Naive thymus-derived CD8-positive, alpha-beta T cell (primary cell): Measurements from ENCODE around the gene NET1. TPM values are rescaled to one million over a fixed set of nuclear protein-coding genes. Genes with fewer than 3 reads are reported as not detected.
"Not testable (repeated sequence)": the region's sequence is repeated elsewhere in the genome, so short reads cannot be mapped to it uniquely, and the experiment has no call there.

Source experiments
- ATAC-seq, 2 donors: fragments of 150-1000 bp; cut with Tn5 transposase in 1 of 2; sonication (Bioruptor Pico), chemical (Tn5 transposase) in 1 of 2; 1 replicate in 1 of 2; 2 replicates in 1 of 2; pipeline ENCODE4 v1.10.0; 2021; ENCODE audit warnings: mild to moderate bottlenecking in 2 of 2, moderate library complexity in 2 of 2
- POLR2A ChIA-PET: fragments of 350-600 bp; sonication (Branson Sonifier 250); formaldehyde crosslinking; loops from one replicate; lab custom pipeline; 2021; ENCODE audit warnings: antibody characterized with exemption; lab: Charles Lee
- DNase-seq, 10 donors: peaks; one replicate each; pipeline versions ENCODE4 v3.0.0 to v3.0.0-alpha.2; 2020 to 2022
- H3K27ac Mint-ChIP-seq, 10 donors: one replicate each; pipeline ENCODE4 v1.8.0; 2020 to 2022; ENCODE audit warnings: mild to moderate bottlenecking in 10 of 10, mixed read lengths in 10 of 10, moderate library complexity in 4 of 10, inconsistent platforms in 1 of 10
- H3K27me3 Mint-ChIP-seq, 5 donors: one replicate each; pipeline ENCODE4 v1.8.0; 2021 to 2022; ENCODE audit warnings: mixed read lengths in 5 of 5
- H3K36me3 Mint-ChIP-seq, 3 donors: one replicate each; pipeline ENCODE4 v1.8.0; 2020 to 2022; ENCODE audit warnings: mixed read lengths in 3 of 3, mild to moderate bottlenecking in 2 of 3, inconsistent platforms in 1 of 3
- H3K4me1 Mint-ChIP-seq, 4 donors: one replicate each; pipeline ENCODE4 v1.8.0; 2021 to 2022; ENCODE audit warnings: mixed read lengths in 4 of 4
- H3K4me3 Mint-ChIP-seq, 10 donors: one replicate each; pipeline ENCODE4 v1.8.0; 2020 to 2022; ENCODE audit warnings: mild to moderate bottlenecking in 10 of 10, mixed read lengths in 10 of 10, moderate library complexity in 6 of 10, inconsistent platforms in 1 of 10
- H3K9me3 Mint-ChIP-seq, 9 donors: one replicate each; pipeline ENCODE4 v1.8.0; 2020 to 2022; ENCODE audit warnings: mixed read lengths in 9 of 9, mild to moderate bottlenecking in 3 of 9, inconsistent platforms in 1 of 9, moderate library complexity in 1 of 9
- polyA plus RNA-seq, 3 donors: library from polyadenylated mRNA; unstranded; fragments of 300-500 nt; fragmentation: Illumina TruSeq; gene quantifications; one replicate each; pipeline ENCODE4 v1.2.3, GENCODE V29; 2021
- total RNA-seq, 8 experiments: library from RNA in 2 of 8; stranded (reverse) in 2 of 8; gene quantifications; one replicate each; pipeline ENCODE4 v1.2.3 and lab custom pipeline; 2021 to 2026

The NET1 gene
- total and polyA plus RNA-seq, 5 experiments from 2014 or later = 12.6 to 30.4 (median 19.4) TPM

- H3K27me3 Mint-ChIP-seq = peaks cover 3 to 13% (median 11%) of the 10 kb centered on the region in 5 donors
- H3K4me1 Mint-ChIP-seq, H3K27ac Mint-ChIP-seq, H3K36me3 Mint-ChIP-seq, DNase-seq, POLR2A ChIA-PET, H3K4me3 Mint-ChIP-seq, ATAC-seq, H3K9me3 Mint-ChIP-seq: not testable (repeated sequence)
These were observed 33.2 kb upstream of the NET1 start for GRCh38 chr10:5379202-5379601.

GRCh38 chr10:5380395-5380794, 32.0 kb upstream of the NET1 start:
- POLR2A ChIA-PET, H3K27me3 Mint-ChIP-seq, H3K9me3 Mint-ChIP-seq, H3K4me3 Mint-ChIP-seq, H3K36me3 Mint-ChIP-seq, DNase-seq, H3K27ac Mint-ChIP-seq, H3K4me1 Mint-ChIP-seq, ATAC-seq: not testable (repeated sequence)

GRCh38 chr10:5381187-5381586, 31.2 kb upstream of the NET1 start:
- Mint-ChIP-seq H3K27ac (no peak overlapping the region), H3K4me1 (no peaks in the 10 kb centered on the region), H3K36me3 (no peaks in the 10 kb centered on the region), H3K9me3 (peaks cover 0 to 6% (median 0%) of the 10 kb centered on the region in 9 donors), H3K4me3 (no peak overlapping the region), H3K27me3 (peaks cover 0 to 10% (median 2%) of the 10 kb centered on the region in 5 donors)
- DNase-seq (no peak), ATAC-seq (no peak)
- POLR2A ChIA-PET = no interaction called here

- ATAC-seq (no peak), DNase-seq (no peak)
- Mint-ChIP-seq H3K27ac (no peak overlapping the region), H3K4me3 (no peak overlapping the region), H3K9me3 (peaks cover 4 to 23% (median 18%) of the 10 kb centered on the region in 9 donors), H3K36me3 (peaks cover 0 to 7% (median 6%) of the 10 kb centered on the region in 3 donors), H3K4me1 (no peaks in the 10 kb centered on the region), H3K27me3 (peaks cover 0 to 14% (median 8%) of the 10 kb centered on the region in 5 donors)
- POLR2A ChIA-PET = no interaction called here
These were observed 27.1 kb upstream of the NET1 start for GRCh38 chr10:5385224-5385623.

- no peak overlapping the region for H3K27ac Mint-ChIP-seq
- no peak overlapping the region for H3K4me3 Mint-ChIP-seq
- no peak for ATAC-seq
- H3K9me3 Mint-ChIP-seq = peaks cover 10 to 42% (median 36%) of the 10 kb centered on the region in 9 donors
- no peak for DNase-seq
- H3K27me3 Mint-ChIP-seq = peaks cover 0 to 14% (median 8%) of the 10 kb centered on the region in 5 donors
- H3K36me3 Mint-ChIP-seq = peaks cover 0 to 24% (median 15%) of the 10 kb centered on the region in 3 donors
- no peaks in the 10 kb centered on the region for H3K4me1 Mint-ChIP-seq
- POLR2A ChIA-PET = no interaction called here
These were observed 25.2 kb upstream of the NET1 start for GRCh38 chr10:5387169-5387568.

DNA sequence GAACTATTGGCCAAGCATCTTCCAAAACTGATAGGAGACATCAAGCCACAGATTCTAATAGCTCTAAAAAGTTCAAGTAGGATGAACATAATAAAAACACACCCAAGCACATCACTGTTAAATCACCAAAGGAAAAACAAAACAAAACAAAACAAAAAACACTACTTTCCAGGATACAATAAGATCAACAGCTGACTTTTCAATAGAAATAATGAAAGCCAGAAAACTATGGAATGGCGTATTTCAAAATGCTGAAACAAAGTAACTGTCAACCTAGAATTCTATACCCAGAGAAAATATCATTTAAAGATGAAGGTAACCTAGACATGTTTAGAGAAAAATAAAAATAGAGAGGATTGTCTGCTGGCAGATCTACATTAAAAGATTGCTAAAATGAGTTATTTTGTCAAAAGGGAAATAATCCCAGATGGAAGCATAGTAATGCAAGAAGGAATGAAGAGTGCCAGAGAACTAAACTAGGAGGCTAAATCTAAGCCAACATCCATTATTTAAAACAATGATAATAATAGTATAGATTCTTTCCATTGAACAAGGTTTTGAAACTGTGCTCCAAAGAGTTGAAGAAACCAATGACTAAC, 21.7 kb upstream of the NET1 start:
- Mint-ChIP-seq H3K36me3 (peaks cover 0 to 32% (median 19%) of the 10 kb centered on the region in 3 donors), H3K27ac (no peak overlapping the region), H3K4me1 (no peaks in the 10 kb centered on the region), H3K27me3 (peaks cover 9 to 19% (median 12%) of the 10 kb centered on the region in 5 donors), H3K4me3 (no peak overlapping the region), H3K9me3 (peaks cover 10 to 52% (median 40%) of the 10 kb centered on the region in 9 donors)
- no peak for ATAC-seq
- no peak for DNase-seq
- POLR2A ChIA-PET = no interaction called here

DNA sequence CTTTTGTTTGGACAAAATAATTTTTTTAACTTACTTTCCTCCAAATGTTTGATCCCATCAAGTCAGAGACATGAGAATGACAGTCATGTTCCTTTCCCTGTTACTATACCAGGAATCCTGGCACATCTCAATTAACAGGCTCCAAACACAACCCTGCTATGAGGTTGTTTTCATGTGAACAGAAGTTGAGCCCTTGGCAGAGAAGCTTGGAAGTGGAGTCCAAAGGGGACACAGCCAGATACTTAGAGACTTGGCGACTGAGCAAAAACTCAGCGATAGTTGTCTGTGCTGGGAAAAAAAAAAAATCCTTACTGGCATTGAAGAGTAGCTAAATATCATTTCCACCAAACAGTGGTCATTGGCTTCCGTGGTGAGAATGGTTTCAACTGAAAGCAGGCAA, 20.6 kb upstream of the NET1 start:
- peaks cover 8 to 16% (median 11%) of the 10 kb centered on the region in 5 donors for H3K27me3 Mint-ChIP-seq
- no peak overlapping the region for H3K4me3 Mint-ChIP-seq
- POLR2A ChIA-PET = no interaction called here
- peaks cover 10 to 52% (median 40%) of the 10 kb centered on the region in 9 donors for H3K9me3 Mint-ChIP-seq
- ATAC-seq (no peak), DNase-seq (no peak)
- peaks cover 0 to 32% (median 19%) of the 10 kb centered on the region in 3 donors for H3K36me3 Mint-ChIP-seq
- no peak overlapping the region for H3K27ac Mint-ChIP-seq
- H3K4me1 Mint-ChIP-seq = no peaks in the 10 kb centered on the region

DNA sequence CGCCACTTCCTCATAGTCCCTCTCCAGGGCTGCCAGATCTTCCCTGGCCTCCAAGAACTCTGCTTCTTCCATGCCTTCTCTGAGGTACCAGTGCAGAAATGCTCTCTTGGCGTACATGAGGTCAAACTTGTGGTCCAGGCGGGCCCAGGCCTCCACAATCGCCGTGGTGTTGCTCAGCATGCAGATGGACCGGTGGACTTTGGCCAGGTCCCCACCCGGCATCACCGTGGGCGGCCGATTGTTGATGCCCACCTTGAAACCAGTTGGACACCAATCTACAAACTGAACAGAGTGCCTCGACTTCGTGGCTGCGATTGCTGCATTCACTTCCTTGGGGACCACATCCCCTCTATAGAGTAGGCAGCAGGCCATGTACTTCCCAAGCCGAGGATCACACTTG, 18.8 kb upstream of the NET1 start:
- POLR2A ChIA-PET = no interaction called here
- no peak for DNase-seq
- peaks cover 6 to 27% (median 16%) of the 10 kb centered on the region in 5 donors for H3K27me3 Mint-ChIP-seq
- peaks cover 10 to 46% (median 34%) of the 10 kb centered on the region in 9 donors for H3K9me3 Mint-ChIP-seq
- no peak for ATAC-seq
- peaks cover 2 to 26% (median 18%) of the 10 kb centered on the region in 3 donors for H3K36me3 Mint-ChIP-seq
- H3K27ac Mint-ChIP-seq = no peak overlapping the region
- H3K4me3 Mint-ChIP-seq = no peak overlapping the region
- peaks cover 0 to 4% (median 0%) of the 10 kb centered on the region in 4 donors for H3K4me1 Mint-ChIP-seq

DNA sequence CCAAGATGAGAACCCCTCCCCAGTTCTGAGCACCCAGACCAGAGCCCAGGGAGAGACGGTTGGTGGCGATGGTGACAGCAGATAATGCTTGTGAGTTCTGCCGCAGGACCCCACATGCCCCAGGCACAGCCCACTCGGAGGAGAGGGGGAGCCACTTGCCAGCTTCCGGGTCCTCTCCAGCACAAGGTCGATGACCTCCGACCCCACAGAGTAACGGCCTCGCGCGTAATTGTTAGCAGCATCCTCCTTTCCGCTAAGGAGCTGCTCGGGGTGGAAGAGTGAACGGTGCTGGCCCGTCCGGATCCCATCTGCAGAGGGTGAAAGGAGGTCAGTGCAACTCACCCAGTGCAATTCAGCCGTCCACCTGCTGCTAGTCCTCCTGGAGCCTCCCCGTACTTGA, 17.2 kb upstream of the NET1 start:
- H3K36me3 Mint-ChIP-seq = peaks cover 2 to 26% (median 12%) of the 10 kb centered on the region in 3 donors
- H3K4me3 Mint-ChIP-seq = no peak overlapping the region
- H3K4me1 Mint-ChIP-seq = peaks cover 0 to 4% (median 0%) of the 10 kb centered on the region in 4 donors
- DNase-seq = no peak
- H3K27me3 Mint-ChIP-seq = peaks cover 7 to 27% (median 18%) of the 10 kb centered on the region in 5 donors
- POLR2A ChIA-PET = no interaction called here
- no peak for ATAC-seq
- H3K27ac Mint-ChIP-seq = no peak overlapping the region
- peaks cover 6 to 30% (median 23%) of the 10 kb centered on the region in 9 donors for H3K9me3 Mint-ChIP-seq

DNA sequence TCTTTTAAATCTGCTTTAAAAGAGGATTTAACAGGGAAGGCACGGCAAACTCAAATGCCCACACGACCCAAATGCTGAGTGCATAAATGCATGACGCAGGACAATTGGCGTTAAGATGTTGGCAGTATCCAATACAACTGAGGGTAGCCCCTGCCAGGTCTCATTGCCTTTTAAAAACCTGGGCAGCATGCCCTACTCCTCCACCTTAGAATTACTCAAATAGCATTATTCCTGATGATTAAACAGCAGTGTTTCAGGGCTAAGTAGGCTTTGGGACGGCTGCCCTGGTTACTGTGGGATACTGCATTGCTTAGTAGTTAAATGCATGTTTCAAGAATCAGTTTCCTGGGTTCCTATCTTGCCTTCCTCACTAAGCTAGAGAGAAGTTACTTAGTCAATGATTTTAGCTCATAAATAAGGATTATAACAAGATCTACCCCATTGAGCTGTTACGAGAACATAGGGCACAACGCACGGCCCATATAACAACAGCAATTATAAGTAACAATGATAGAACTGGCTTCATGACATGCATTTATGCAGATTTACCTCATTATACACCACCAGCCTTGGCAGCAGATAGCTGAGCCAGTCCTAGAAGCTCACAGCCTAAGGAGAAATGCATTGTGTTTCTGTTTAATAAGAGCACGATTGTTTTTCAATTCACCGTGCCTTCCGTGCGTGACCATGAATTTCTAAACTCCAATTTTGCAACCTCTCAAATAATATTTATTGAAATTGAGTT, 15.6 kb upstream of the NET1 start:
- Mint-ChIP-seq H3K36me3 (peaks cover 2 to 12% (median 4%) of the 10 kb centered on the region in 3 donors), H3K4me3 (no peak overlapping the region), H3K9me3 (peaks cover 0 to 14% (median 8%) of the 10 kb centered on the region in 9 donors), H3K27ac (no peak overlapping the region), H3K27me3 (peaks cover 7 to 27% (median 18%) of the 10 kb centered on the region in 5 donors), H3K4me1 (peaks cover 0 to 4% (median 0%) of the 10 kb centered on the region in 4 donors)
- POLR2A ChIA-PET = no interaction called here
- ATAC-seq (no peak), DNase-seq (no peak)

DNA sequence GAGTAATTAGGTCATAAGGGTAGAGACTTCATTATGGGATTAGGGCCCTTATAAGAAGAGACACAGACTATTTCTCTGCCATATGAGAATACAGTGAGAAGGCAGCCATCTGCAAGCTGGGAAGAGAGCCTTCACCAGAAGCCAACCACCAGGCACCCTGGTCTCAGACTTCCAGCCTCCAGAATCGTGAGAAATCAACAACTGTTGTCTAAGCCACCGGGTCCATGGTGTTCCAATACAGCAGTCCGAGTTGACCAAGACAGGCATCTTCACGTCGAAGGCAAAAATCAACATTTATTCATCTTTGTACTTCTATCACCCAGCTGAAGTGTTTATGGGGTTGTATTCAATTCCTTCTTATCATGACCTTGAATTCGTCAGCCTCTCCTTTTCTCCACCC, 13.0 kb upstream of the NET1 start:
- H3K9me3 Mint-ChIP-seq = peaks cover 0 to 3% (median 0%) of the 10 kb centered on the region in 9 donors
- ATAC-seq (no peak), DNase-seq (no peak)
- H3K27ac Mint-ChIP-seq = no peak overlapping the region
- peaks cover 0 to 4% (median 0%) of the 10 kb centered on the region in 4 donors for H3K4me1 Mint-ChIP-seq
- peaks cover 7 to 21% (median 17%) of the 10 kb centered on the region in 5 donors for H3K27me3 Mint-ChIP-seq
- no peak overlapping the region for H3K4me3 Mint-ChIP-seq
- POLR2A ChIA-PET = no interaction called here
- H3K36me3 Mint-ChIP-seq = peaks cover 0 to 2% (median 0%) of the 10 kb centered on the region in 3 donors

GRCh38 chr10:5400468-5401240, 11.7 kb upstream of the NET1 start:
- peaks cover 5 to 17% (median 11%) of the 10 kb centered on the region in 5 donors for H3K27me3 Mint-ChIP-seq
- no peak overlapping the region for H3K27ac Mint-ChIP-seq
- no peak overlapping the region for H3K4me3 Mint-ChIP-seq
- no peaks in the 10 kb centered on the region for H3K9me3 Mint-ChIP-seq
- no peak for ATAC-seq
- H3K4me1 Mint-ChIP-seq = peaks cover 0 to 4% (median 0%) of the 10 kb centered on the region in 4 donors
- peaks cover 0 to 2% (median 0%) of the 10 kb centered on the region in 3 donors for H3K36me3 Mint-ChIP-seq
- POLR2A ChIA-PET = no interaction called here
- DNase-seq = no peak
